SU-DHL-6 (cell line): ENCODE data around the gene MYO1D.

Experiments
- H2AFZ ChIP-seq: fragments of 200-600 bp; sonication (generic); 2 replicates; pipeline ENCODE4 v1.6.1; 2014; ENCODE audit warnings: low read depth, mild to moderate bottlenecking, moderate library complexity, mixed read lengths, antibody characterized with exemption, low read length; ENCODE audit not compliant: severe bottlenecking
- H3F3A ChIP-seq: fragments of 200-600 bp; shearing (Covaris generic); 2 replicates; pipeline ENCODE4 v1.6.0; 2016; ENCODE audit warnings: antibody characterized with exemption, mild to moderate bottlenecking; ENCODE audit not compliant: insufficient read depth
- H3K27ac ChIP-seq: fragments of 200-600 bp; sonication (generic); 2 replicates; pipeline ENCODE4 v1.5.1; 2016; ENCODE audit warnings: low read depth, mild to moderate bottlenecking, low read length, moderate library complexity, mixed read lengths
- H3K27me3 ChIP-seq: fragments of 200-600 bp; sonication (generic), shearing (Covaris generic); 2 replicates; pipeline ENCODE4 v1.6.0; 2014; ENCODE audit warnings: mild to moderate bottlenecking, low read length
- H3K36me3 ChIP-seq: fragments of 200-600 bp; sonication (generic); 2 replicates; pipeline ENCODE4 v1.6.1; 2014; ENCODE audit warnings: mild to moderate bottlenecking, low read length, mixed read lengths
- H3K4me2 ChIP-seq: fragments of 300-600, 200-600 bp; shearing (Covaris generic), sonication (generic); 2 replicates; pipeline ENCODE4 v1.6.0; 2014; ENCODE audit warnings: low read length, low read depth, mild to moderate bottlenecking; ENCODE audit not compliant: poor library complexity, severe bottlenecking
- H3K4me3 ChIP-seq: fragments of 200-600 bp; sonication (generic); 2 replicates; pipeline ENCODE4 v1.5.1; 2014; ENCODE audit warnings: antibody characterized with exemption, low read length, mild to moderate bottlenecking, mixed read lengths; ENCODE audit not compliant: insufficient read depth, poor library complexity, severe bottlenecking
- H3K79me2 ChIP-seq: fragments of 200-600 bp; sonication (generic); 2 replicates; pipeline ENCODE4 v1.6.1; 2014; ENCODE audit warnings: mild to moderate bottlenecking, low read length, moderate library complexity; ENCODE audit not compliant: insufficient read depth
- H3K9ac ChIP-seq: fragments of 200-600 bp; sonication (generic); 2 replicates; pipeline ENCODE4 v1.7.0; 2014; ENCODE audit warnings: mild to moderate bottlenecking, low read length
- H3K9me2 ChIP-seq: fragments of 200-600 bp; sonication (generic); replicated peaks from 2 replicates; pipeline ENCODE4 v1.6.1; 2014; ENCODE audit warnings: low read length; ENCODE audit not compliant: insufficient read depth
- H3K9me3 ChIP-seq: fragments of 200-600 bp; sonication (generic); 2 replicates; pipeline ENCODE4 v1.6.1; 2014; ENCODE audit warnings: low read length, mixed read lengths; ENCODE audit not compliant: insufficient read depth
- H4K20me1 ChIP-seq: fragments of 200-600 bp; sonication (generic); 2 replicates; pipeline ENCODE4 v1.6.1; 2014; ENCODE audit warnings: low read depth, mild to moderate bottlenecking, antibody characterized with exemption, low read length, moderate library complexity, mixed read lengths
- EZH2phosphoT487 ChIP-seq: fragments of 200-600 bp; sonication (generic), shearing (Covaris generic); conservative IDR thresholded peaks from 2 replicates; pipeline ENCODE4 v1.6.1; 2018; ENCODE audit warnings: mild to moderate bottlenecking, antibody characterized with exemption, low read length, moderate library complexity, mixed read lengths
- TF ChIP-seq, protein P1 (sequence below): fragments of 200-600 bp; sonication (generic); IDR thresholded peaks from one replicate; pipeline ENCODE4 v1.5.1; 2017; ENCODE audit warnings: antibody characterized with exemption, mild to moderate bottlenecking, low read length, moderate library complexity; ENCODE audit not compliant: insufficient read depth, poor library complexity, severe bottlenecking

Gene MYO1D

DNA sequence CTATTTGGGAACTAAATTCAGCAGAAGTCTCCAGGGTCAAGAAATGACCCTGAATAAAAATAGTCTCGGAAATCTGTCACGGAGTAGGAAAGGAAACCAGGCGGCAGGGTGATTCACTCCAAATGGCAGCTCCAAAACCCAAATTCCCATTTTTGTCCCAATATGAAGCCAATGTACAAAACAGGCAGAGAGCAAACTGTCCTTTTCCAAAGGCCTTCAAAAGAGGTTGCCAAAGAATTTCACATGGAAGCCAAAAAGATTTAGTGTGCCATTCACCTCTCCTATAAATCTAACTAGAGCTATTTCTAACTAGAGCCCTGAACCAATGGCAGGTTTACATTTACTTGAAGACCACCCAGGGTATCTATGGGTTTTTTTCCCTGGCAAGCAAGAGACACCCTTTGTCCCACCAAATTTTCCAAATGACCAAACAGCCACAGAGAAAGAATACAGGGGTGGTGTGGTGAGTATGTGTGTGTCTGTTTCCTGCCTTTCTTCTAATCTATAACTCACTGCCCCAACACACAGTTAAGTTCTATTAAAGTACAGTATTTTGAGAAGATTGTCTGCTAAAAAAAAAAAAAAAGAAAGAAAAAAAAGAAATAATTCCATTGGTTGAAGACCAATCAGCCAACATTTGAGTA, 6.8 kb downstream of the MYO1D start:
- Histone ChIP-seq H3K9me3 (no peaks in the 10 kb centered on the region), H3K27me3 (no peaks in the 10 kb centered on the region), H3K36me3 (no peaks in the 10 kb centered on the region), H3K79me2 (no peaks in the 10 kb centered on the region), H3K9ac (no peak overlapping the region), H3K9me2 (no peaks in the 10 kb centered on the region), H3F3A (no peaks in the 10 kb centered on the region), H3K4me2 (no peak overlapping the region), H3K27ac (no peak overlapping the region), H4K20me1 (0 out of 2 replicates have a peak, but pooled peaks cover 4% of the 10 kb centered on the region), H3K4me3 (no peak overlapping the region), H2AFZ (no peak overlapping the region)
- TF ChIP-seq, protein P1, sequence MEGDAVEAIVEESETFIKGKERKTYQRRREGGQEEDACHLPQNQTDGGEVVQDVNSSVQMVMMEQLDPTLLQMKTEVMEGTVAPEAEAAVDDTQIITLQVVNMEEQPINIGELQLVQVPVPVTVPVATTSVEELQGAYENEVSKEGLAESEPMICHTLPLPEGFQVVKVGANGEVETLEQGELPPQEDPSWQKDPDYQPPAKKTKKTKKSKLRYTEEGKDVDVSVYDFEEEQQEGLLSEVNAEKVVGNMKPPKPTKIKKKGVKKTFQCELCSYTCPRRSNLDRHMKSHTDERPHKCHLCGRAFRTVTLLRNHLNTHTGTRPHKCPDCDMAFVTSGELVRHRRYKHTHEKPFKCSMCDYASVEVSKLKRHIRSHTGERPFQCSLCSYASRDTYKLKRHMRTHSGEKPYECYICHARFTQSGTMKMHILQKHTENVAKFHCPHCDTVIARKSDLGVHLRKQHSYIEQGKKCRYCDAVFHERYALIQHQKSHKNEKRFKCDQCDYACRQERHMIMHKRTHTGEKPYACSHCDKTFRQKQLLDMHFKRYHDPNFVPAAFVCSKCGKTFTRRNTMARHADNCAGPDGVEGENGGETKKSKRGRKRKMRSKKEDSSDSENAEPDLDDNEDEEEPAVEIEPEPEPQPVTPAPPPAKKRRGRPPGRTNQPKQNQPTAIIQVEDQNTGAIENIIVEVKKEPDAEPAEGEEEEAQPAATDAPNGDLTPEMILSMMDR, result no peak
- no peak for TF ChIP-seq EZH2phosphoT487

DNA sequence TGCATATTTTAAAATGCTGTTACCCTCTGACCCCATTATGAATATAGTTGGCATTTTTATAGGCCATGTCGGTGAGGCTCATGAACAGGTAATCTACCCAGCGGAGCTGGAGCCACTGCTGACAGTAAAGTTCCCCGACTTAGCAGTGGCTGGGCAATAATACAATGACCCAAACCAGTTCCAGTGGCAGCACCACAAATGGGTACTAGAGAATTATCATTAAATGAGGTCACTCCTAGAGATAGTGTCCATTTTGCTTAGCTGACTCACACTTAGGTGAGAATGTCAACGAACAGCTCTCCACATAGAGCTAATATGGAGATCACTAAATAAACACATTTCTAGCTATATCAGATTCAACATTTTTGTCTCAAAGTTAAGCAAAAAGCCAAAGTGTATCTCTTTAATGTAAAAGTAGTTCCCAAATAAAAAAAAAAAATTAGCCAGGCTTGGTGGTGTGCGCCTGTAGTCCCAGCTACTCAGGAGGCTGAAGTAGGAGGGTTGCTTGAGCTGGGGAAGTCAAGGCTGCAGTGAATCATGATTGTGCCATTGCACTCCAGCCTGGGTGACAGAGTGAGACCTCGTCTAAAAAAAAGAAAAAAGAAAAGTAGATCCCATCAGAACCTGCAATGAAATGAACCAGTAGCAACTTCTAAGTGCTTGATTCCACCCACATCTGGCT, 7.4 kb downstream of the MYO1D start:
- Histone ChIP-seq H3K4me2 (no peak overlapping the region), H3K27me3 (no peaks in the 10 kb centered on the region), H3F3A (no peaks in the 10 kb centered on the region), H3K79me2 (no peaks in the 10 kb centered on the region), H4K20me1 (no peaks in the 10 kb centered on the region), H3K36me3 (no peaks in the 10 kb centered on the region), H3K9me2 (no peaks in the 10 kb centered on the region), H2AFZ (no peak overlapping the region), H3K9ac (no peak overlapping the region), H3K4me3 (no peak overlapping the region), H3K9me3 (no peaks in the 10 kb centered on the region), H3K27ac (no peak overlapping the region)
- TF ChIP-seq, protein P1, result no peak
- TF ChIP-seq EZH2phosphoT487, result no peak

DNA sequence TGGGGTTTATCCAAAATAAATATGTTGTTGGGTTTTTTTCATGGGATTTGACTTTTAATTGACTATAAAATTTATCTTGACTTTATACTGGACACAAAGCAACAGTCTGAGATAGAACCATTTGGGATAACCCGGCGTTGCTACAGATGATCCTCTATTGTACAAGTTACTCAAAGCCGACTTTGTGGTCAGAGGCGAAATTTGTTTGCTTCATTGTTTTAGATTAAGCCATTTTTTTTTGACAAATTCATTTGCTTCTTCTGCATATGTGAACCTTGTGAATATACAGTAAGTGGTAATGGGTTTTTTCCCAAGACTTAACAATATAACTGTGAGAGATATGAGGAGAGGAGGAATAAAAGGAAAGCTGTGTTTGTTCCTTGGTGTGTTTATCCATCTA, 11.8 kb downstream of the MYO1D start:
- H3K79me2 ChIP-seq, result no peaks in the 10 kb centered on the region
- no peaks in the 10 kb centered on the region for H3F3A ChIP-seq
- no peaks in the 10 kb centered on the region for H3K36me3 ChIP-seq
- no peak overlapping the region for H2AFZ ChIP-seq
- H3K9ac ChIP-seq, result no peak overlapping the region
- TF ChIP-seq EZH2phosphoT487, result no peak
- TF ChIP-seq, protein P1, result no peak
- no peaks in the 10 kb centered on the region for H3K9me2 ChIP-seq
- no peak overlapping the region for H3K4me3 ChIP-seq
- H3K4me2 ChIP-seq, result no peak overlapping the region
- H4K20me1 ChIP-seq, result no peaks in the 10 kb centered on the region
- H3K9me3 ChIP-seq, result no peaks in the 10 kb centered on the region
- H3K27ac ChIP-seq, result no peak overlapping the region
- no peaks in the 10 kb centered on the region for H3K27me3 ChIP-seq
